Parathyroid adenoma (tissue), 2 donors: ENCODE measurements around the gene SDHB.

Experiments
- H2AFZ ChIP-seq: fragments of 300-600 bp; sonication (generic); one replicate; pipeline ENCODE4 v1.7.0; 2017; ENCODE audit warnings: antibody characterized with exemption, mild to moderate bottlenecking
- H3K27ac ChIP-seq: fragments of 300-600 bp; sonication (generic); one replicate; pipeline ENCODE4 v1.7.0; 2017
- H3K27me3 ChIP-seq: fragments of 300-600 bp; sonication (generic); one replicate; pipeline ENCODE4 v1.7.0; 2017; ENCODE audit warnings: low read length; ENCODE audit not compliant: control insufficient read depth, insufficient read depth
- H3K36me3 ChIP-seq: fragments of 300-600 bp; sonication (generic); one replicate; pipeline ENCODE4 v1.7.0; 2017; ENCODE audit warnings: low read length; ENCODE audit not compliant: control insufficient read depth, insufficient read depth
- H3K4me1 ChIP-seq: fragments of 300-600 bp; sonication (generic); one replicate; pipeline ENCODE4 v1.7.0; 2017; ENCODE audit warnings: control low read depth
- H3K4me2 ChIP-seq: fragments of 300-600 bp; sonication (generic); one replicate; pipeline ENCODE4 v1.7.0; 2017; ENCODE audit warnings: low read length
- H3K4me3 ChIP-seq: fragments of 300-600 bp; sonication (generic); one replicate; pipeline ENCODE4 v1.7.0; 2017; ENCODE audit warnings: low read depth, low read length
- H3K79me2 ChIP-seq: fragments of 300-600 bp; sonication (generic); one replicate; pipeline ENCODE4 v1.7.0; 2017; ENCODE audit warnings: control low read depth
- H3K9ac ChIP-seq: fragments of 300-600 bp; sonication (generic); one replicate; pipeline ENCODE4 v1.7.0; 2017; ENCODE audit warnings: mild to moderate bottlenecking
- H3K9me3 ChIP-seq: fragments of 300-600 bp; sonication (generic); one replicate; pipeline ENCODE4 v1.7.0; 2017; ENCODE audit warnings: low read length; ENCODE audit not compliant: control insufficient read depth
- TF ChIP-seq, protein P1 (sequence below): fragments of 300-600 bp; sonication (generic); IDR thresholded peaks from one replicate; pipeline ENCODE4 v1.7.0; 2017; ENCODE audit warnings: antibody characterized with exemption, mild to moderate bottlenecking
- donor health status: primary hyperparathyroidism.

The SDHB gene

DNA sequence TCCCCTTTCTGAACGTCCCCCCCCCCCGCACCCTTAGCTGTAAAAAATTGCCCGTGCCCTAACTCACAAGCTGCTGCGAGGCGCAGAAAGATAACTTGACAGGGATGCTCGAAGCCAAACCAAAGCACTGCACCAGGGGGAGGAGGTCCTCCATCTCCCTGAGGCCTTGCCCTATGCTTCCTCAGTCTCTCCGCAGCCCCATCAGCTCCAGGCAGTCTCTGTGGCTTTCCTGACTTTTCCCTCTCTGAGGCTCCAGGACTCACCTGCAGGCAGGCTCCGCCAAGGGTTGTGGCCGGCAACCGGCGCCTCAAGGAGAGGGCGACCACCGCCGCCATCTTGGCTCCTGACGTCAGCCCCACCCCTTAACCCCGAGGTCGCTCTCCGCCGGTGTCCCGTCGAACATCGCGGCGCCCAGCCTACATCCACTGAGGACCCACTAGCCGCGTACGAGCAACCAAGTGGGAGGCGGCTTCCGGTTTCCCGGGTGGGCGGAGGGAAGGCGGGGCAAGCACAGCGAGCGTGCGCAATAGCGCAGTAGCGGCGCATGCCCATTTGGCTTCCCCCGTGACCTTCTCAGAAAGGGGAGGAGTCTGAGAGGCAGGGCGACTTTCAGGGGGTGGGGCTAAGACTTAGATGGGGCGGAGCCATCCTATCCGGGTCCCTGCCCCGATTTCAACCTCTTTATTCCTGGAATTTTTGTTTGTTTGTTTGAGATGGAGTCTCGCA, at the start of gene SDHB:
Gene SDHB (minus strand): TSS at position 348 of the 726 bp plus-strand sequence. CDS start 13 bp downstream, at position 335.
- Histone ChIP-seq H3K4me3 (peak within 1 kb of the TSS; percentile 69), H3K79me2 (peaks cover 20% of the 10 kb centered on the region), H3K27me3 (no peaks in the 10 kb centered on the region), H3K9ac (no peak within 1 kb of the TSS), H3K27ac (peak within 1 kb of the TSS; percentile 51), H3K4me1 (no peaks in the 10 kb centered on the region), H3K4me2 (peak within 1 kb of the TSS; percentile 83), H3K36me3 (no peaks in the 10 kb centered on the region), H3K9me3 (no peaks in the 10 kb centered on the region), H2AFZ (peak within 1 kb of the TSS; percentile 83)
- TF ChIP-seq, protein P1, sequence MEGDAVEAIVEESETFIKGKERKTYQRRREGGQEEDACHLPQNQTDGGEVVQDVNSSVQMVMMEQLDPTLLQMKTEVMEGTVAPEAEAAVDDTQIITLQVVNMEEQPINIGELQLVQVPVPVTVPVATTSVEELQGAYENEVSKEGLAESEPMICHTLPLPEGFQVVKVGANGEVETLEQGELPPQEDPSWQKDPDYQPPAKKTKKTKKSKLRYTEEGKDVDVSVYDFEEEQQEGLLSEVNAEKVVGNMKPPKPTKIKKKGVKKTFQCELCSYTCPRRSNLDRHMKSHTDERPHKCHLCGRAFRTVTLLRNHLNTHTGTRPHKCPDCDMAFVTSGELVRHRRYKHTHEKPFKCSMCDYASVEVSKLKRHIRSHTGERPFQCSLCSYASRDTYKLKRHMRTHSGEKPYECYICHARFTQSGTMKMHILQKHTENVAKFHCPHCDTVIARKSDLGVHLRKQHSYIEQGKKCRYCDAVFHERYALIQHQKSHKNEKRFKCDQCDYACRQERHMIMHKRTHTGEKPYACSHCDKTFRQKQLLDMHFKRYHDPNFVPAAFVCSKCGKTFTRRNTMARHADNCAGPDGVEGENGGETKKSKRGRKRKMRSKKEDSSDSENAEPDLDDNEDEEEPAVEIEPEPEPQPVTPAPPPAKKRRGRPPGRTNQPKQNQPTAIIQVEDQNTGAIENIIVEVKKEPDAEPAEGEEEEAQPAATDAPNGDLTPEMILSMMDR = no peak

- Histone ChIP-seq H3K79me2 (no peaks in the 10 kb centered on the region), H3K9me3 (no peaks in the 10 kb centered on the region), H3K27me3 (no peaks in the 10 kb centered on the region), H3K4me1 (no peaks in the 10 kb centered on the region), H3K4me3 (no peak overlapping the region), H3K9ac (no peak overlapping the region), H3K27ac (no peak overlapping the region), H2AFZ (no peak overlapping the region), H3K4me2 (no peak overlapping the region), H3K36me3 (no peaks in the 10 kb centered on the region)
- TF ChIP-seq, protein P1 = no peak
Observed at GRCh38 chr1:17102232-17102631, 48.4 kb upstream of the SDHB start.

DNA sequence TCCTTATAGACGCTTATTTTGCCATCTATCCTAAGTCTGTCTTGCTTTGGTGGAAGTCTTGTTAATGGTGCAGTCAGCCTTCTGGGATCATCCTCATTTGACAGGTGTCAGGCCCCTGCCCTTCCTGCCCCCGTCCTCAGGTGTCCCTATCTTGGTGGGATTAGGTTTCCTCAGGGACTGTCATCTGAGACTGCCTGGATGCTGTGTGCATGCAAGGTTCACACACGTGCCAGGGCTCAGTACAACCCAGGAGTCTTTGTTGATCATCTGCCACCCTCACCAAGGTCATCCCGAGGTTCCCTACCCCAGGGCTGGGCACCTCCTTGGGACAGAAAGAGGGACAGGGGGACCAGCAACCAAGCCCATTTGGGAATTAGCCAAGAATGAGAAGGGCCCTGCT, 47.4 kb upstream of the SDHB start:
- H3K9ac ChIP-seq = no peak overlapping the region

DNA sequence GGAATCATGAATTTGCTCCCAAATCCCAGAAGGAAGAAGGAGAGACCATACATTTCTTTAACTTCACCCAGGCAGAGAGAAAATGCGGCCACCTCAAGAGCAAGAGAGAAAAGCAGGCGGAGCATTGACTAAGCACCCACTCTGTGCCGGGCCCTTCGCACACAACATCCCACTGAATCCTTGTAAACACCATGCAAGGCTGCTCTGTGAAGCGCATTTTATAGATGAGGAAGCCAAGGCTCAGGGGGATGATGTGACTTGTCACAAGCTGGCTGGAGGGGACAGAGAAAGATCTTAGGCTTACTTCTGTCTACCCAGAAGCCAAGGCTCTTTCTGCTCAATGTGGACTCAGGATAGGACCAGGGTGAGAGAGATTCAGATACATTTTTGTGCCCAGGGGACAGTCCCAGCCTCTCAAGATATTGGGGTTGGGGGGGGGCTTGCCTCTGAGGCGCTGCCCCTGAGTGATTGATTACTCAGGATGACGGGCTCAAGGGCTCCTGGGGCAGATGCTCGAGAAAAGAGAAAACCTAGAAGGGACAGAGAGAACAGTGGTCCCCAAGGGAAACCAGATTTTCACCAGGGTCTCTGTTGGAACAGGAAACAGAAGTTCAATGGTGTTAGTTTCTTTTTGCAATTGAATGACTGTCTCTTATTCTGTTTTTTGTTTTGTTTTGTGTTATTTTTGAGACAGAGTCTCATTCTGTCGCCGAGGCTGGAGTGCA, 45.9 kb upstream of the SDHB start:
- H2AFZ ChIP-seq = no peak overlapping the region
- no peaks in the 10 kb centered on the region for H3K4me1 ChIP-seq
- H3K4me3 ChIP-seq = no peak overlapping the region
- H3K27ac ChIP-seq = no peak overlapping the region
- TF ChIP-seq, protein P1 = no peak
- H3K4me2 ChIP-seq = no peak overlapping the region
- no peaks in the 10 kb centered on the region for H3K27me3 ChIP-seq
- H3K36me3 ChIP-seq = no peaks in the 10 kb centered on the region
- H3K79me2 ChIP-seq = no peaks in the 10 kb centered on the region
- no peaks in the 10 kb centered on the region for H3K9me3 ChIP-seq
- no peak overlapping the region for H3K9ac ChIP-seq

More for the DNA sequence above, 47.4 kb upstream of the SDHB start:
- Histone ChIP-seq H3K27ac (no peak overlapping the region), H3K36me3 (no peaks in the 10 kb centered on the region), H3K4me2 (no peak overlapping the region), H3K4me3 (no peak overlapping the region), H3K4me1 (no peaks in the 10 kb centered on the region), H3K27me3 (no peaks in the 10 kb centered on the region), H3K9me3 (no peaks in the 10 kb centered on the region), H2AFZ (no peak overlapping the region), H3K79me2 (no peaks in the 10 kb centered on the region)
- TF ChIP-seq, protein P1 = no peak
